GM19395 (cell line): Measurements from ENCODE around the gene EIF4E1B.

ENCODE experiments used
- ATAC-seq: cut with Tn5 transposase; IDR thresholded peaks from one replicate; pipeline ENCODE4 v1.9.1; 2021; ENCODE audit warnings: mild to moderate bottlenecking, moderate library complexity; ENCODE audit not compliant: unreplicated experiment

The EIF4E1B gene

GRCh38 chr5:176603091-176603490 is 27.4 kb upstream of the EIF4E1B start:
- ATAC-seq: no peak

GRCh38 chr5:176606032-176606431 is 24.4 kb upstream of the EIF4E1B start:
- ATAC-seq: no peak

DNA sequence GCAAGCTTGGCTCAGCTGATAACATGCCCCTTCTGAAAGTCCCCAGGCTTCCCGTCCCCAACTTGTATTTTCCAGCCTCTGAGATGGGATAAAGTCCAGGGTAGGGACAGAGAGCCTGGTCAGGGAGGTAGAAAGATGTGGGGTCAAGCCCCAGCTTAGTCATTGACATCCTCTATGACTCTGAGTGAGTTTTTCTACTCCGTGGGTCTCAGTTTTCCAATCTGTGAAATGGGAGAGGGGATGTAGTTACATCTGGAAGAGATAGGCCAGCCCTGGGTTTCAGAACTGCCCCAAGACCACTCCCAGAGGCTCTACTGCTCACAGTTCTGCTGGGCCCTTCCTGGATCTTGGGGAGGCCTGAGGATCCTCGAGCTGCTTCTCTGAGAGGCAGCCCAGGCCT is 23.6 kb upstream of the EIF4E1B start:
- no peak for ATAC-seq

GRCh38 chr5:176608142-176608705 is 22.3 kb upstream of the EIF4E1B start:
- ATAC-seq: no peak

DNA sequence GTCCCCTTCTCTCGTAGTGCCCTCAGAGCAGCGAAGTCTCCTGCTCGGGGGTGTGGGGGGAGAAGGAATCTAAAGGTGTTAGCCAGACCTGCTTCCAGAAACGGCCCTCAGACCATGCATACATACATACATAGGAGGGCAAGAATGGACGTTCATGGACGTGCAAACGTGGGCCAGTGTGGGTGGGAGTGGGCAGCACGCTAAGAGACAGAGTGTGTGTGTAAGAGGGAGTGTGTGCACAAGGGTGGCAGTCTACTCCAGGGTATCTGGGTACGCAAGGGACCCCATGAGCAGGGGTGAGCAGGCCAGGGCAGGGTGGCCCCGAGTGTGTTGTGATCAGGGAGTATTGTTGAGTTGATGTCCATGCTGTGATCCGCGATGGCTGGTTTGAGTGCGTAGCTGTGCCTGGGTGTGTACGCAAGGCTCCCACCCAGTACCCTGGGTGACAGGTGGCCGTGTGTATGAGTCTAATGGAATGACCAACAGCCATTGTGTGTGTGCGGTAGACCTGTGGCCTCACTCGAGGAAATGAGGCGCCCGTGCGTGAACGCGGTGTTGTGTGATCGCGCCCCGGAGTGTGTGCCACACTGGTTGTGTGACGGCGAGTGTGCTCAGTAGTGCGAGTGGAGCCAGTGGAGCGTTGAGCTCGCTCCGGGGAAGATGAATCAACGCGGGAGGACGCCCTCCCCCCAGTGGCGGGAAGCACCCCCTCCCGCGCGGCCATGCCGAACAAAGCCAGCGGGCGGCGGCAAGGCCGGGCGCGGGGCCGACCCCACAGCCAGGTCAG is 21.3 kb upstream of the EIF4E1B start:
- peak; percentile 37 for ATAC-seq

- peak; percentile 64 for ATAC-seq
Measured at GRCh38 chr5:176609724-176610434, 20.6 kb upstream of the EIF4E1B start, which contains the start of gene GPRIN1. Gene GPRIN1 (minus strand): TSS chr5:176610156. CDS start chr5:176599834, 10,322 bp downstream.

DNA sequence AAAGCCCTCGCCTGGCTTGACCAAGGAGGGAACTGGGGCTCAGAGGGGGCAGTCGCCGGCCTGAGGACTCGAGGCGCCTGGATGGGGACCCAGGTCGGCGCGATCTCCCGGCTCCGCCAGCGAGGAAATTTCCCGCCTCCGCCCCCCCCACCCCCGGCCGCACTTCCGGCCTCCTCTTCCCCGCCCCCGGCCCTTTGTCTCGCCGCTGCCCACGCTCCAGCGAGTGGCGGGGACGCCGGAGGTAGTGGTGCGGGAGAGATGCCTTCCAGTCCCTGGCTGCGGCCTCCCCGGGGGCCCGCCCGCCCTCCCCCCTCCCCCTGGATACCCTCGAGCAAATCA is 20.1 kb upstream of the EIF4E1B start:
- ATAC-seq: peak; percentile 27

DNA sequence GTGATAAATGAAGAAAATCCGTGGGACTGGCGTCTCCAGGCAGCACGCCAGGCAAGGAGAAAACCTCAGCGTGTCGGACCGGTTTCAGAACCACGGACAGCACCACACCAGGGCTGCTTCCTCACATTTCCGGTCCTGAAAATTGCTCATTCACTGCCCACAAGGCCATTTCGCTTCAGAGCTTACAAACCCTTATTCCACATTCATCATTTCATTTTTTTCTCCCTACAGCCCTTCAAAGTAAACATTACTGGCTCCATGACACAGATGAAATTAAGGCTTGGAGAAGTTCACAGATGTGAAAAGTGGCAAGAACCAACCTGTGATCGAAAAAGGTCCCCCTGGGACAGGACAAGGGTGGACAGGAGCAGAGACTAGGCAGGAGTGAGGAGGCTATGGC is 19.0 kb upstream of the EIF4E1B start:
- no peak for ATAC-seq

DNA sequence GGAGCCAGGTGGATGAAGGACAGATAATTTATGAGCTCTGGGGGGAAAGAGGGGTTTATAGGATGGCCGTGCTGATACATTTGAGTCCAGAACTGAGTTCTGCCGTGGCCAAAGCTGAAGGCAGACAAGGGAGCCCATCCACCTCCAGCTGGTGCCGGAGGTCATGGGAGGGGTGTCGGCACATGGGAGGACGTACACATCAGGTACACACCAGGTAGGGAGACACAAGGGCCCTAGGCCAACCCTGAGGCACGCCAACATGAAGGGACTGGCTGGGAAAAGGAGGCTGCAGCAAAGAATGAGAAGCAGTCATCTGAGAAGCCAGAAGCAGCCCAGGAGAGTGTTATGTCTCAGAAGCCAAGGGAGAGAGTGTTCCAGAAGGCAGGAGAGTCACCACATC is 18.5 kb upstream of the EIF4E1B start:
- no peak for ATAC-seq

DNA sequence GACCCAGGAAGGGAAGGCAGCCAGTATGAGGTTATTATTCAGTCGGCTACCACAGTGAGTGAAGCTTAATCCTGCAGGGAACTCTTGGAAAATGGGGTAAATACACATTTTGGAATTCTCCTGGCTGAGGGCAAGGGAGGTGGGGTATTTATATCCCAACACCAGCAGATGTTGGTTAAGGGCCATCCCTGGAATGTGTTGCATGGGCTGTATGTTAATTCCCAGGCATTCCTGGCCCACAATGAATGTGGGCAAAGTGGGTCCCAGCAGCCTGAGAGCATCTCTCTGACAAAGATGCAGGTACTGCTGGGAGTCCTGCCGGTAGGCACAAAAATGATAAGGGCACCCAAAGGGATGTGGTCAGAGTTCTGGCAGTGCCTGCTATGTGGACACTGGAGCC is 17.6 kb upstream of the EIF4E1B start:
- no peak for ATAC-seq

DNA sequence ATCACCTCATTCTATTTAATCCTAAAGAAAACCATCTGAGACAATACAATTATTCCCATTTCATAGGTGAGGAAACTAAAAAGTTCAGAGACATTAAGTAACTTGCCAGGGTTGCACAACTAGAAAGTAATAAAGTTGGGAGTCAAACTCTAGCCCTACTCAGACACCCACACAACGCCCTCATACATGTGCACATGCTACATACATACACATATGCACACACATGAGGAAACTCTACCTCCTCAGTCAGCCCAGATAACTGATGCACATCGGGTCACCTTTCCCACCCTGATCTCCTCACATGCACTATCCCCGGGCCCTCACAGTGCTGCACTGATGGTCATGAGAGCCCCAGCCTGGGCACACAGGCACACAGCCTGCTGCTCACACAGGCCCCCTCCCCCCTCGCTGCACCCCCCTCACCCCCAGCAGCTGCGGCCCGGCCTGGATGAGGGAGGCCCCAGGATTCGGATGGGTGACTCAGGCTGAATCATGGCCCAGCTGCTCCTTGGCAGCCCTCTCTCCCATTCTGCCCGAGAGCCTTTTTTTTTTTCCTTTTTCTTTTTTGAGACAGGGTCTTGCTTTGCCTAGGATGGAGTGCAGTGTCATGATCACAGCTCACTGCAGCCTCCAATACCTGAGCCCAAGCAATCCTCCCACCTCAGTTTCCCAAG is 15.5 kb upstream of the EIF4E1B start:
- no peak for ATAC-seq

DNA sequence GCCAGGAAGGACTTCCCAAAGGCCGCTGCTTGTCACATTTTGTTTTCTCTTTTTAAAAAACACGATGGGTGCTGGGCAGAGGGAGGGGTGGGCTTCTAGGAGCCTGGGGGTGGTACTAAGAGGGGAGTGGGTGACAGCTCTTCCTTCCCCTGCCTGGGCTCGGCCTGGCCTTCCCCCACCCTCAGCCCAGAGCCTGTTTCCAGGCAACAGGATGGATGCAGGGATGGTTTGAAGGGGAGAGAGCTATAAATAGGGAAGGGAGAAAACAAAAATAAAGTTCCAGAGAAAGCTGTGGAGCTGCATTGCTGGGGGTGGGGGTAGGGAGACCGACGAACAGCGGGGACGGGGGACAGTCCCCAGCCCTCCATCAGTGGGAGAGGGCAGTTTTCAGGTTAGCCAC is 14.0 kb upstream of the EIF4E1B start:
- no peak for ATAC-seq

- no peak for ATAC-seq
Measured at GRCh38 chr5:176618783-176619182, 11.7 kb upstream of the EIF4E1B start.

- ATAC-seq: peak; percentile 83
Measured at GRCh38 chr5:176619203-176619568, 11.3 kb upstream of the EIF4E1B start.

DNA sequence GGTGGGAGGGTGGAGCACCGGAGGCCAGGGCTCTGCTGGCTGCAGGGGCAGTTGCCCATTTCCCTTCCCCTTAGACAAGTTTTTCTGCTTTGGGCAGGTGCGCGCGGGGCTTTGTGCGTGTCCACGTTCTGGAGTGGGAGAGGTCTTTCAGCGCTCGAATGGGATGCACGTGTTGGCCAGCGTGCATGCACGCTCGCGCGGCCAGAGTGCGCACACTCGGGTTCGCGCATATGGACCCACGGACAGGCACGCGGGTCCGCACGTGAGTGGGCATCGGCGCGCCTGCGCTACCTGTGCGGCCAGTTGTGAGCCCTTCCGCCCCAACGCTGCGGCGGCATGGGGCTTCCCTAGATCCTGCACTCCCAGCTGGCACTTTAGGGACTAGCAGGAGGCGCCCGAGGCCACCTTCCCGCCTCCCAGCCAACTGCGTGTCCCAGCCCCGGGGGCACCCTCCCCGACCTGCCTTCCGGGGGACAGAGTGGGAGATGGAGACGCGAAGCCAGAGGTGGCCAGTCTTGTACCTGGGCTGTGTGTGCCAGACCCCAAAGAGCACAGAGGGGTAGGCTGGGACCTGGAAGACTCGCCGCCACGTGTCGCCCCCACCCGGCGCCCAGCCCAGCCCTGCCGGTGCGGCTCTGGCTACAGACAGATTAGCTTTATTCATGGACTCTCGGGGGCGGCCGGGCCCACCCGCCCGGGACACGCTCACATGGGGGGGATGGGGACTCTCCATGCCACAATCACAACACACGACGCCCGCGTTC is 10.7 kb upstream of the EIF4E1B start:
- no peak for ATAC-seq

DNA sequence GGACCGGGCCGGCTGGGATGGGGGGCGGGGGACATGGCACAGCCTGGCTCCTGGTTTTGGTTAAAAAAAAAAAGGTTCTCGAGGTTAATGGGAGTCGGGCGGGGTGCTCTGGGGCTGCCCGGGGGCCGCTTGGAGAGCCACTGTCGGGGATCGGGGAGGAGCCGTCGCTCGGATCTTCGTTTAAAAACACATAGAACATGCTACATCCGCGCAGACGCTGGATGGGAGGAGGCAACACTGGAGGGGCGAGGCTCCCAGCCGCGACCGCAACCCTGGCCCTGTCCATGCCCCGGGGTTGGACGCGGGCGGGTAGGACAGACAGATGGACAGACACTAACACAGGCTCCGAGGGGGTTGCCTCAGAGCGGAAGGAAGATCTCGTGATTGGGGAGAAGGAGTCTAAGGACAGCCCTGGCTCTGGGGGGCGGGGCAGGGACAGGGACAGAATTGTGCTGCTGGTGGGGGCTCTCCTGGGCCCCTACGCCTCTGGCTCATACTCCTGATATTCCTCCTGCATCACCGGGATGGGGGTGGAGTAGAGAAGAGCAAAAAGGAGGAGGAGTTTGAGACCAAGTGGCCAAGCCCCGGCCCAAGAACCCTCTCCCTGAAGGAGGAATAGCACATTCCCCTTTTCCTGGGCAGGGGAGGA is 10.0 kb upstream of the EIF4E1B start:
- no peak for ATAC-seq

DNA sequence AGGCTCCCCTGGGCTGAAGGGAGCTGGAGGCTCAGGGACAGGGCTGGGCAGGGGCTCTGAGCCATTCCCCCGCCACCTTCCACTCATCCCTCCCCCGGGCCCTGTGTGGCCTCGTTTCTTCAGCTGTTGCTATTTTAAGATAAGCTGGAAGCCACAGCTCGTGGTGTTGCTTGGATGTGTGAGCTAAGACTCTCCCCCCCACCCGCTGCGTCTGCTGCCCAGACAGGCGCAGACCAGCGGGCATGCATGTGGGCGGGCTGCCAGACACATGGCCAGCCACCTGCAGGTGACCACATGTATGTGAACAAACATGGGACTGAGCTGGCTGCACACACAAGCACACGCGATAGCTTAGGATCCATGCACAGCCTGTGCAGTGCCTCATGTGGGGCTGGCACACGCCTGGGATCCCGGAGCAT is 8.8 kb upstream of the EIF4E1B start:
- ATAC-seq: no peak

- no peak for ATAC-seq
Measured at GRCh38 chr5:176624142-176624541, 6.3 kb upstream of the EIF4E1B start.

DNA sequence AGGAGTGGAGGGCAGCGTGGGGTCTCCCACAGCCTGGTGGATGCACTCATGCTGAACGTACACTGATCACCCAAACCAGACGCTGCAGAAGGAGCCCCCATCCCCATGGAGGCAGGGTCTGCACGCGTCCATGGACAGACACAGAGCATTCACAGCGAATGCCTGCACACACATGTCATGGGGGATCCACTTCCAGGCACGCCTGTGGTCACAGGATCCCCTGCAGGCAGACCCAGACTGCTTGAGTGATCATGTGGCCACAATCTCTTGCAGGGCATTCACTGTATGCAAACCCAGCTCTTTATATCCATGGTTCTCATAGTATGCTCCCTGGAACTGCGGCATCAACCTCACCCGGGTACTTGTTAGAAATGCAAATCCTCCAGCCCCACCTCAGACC is 5.5 kb upstream of the EIF4E1B start:
- ATAC-seq: no peak

- ATAC-seq: no peak
Measured at GRCh38 chr5:176625512-176625911, 5.0 kb upstream of the EIF4E1B start.
